ENCODE measurements around the gene WRAP53. TPM values are rescaled to one million over a fixed set of nuclear protein-coding genes. Genes with fewer than 3 reads are reported as not detected.

The WRAP53 gene
- total and polyA plus RNA-seq, 2 of the 13 experiments (the other 11 are each of a cell fraction or from before 2014, with no cell fraction given): 7.0 to 19.5 TPM

DNA sequence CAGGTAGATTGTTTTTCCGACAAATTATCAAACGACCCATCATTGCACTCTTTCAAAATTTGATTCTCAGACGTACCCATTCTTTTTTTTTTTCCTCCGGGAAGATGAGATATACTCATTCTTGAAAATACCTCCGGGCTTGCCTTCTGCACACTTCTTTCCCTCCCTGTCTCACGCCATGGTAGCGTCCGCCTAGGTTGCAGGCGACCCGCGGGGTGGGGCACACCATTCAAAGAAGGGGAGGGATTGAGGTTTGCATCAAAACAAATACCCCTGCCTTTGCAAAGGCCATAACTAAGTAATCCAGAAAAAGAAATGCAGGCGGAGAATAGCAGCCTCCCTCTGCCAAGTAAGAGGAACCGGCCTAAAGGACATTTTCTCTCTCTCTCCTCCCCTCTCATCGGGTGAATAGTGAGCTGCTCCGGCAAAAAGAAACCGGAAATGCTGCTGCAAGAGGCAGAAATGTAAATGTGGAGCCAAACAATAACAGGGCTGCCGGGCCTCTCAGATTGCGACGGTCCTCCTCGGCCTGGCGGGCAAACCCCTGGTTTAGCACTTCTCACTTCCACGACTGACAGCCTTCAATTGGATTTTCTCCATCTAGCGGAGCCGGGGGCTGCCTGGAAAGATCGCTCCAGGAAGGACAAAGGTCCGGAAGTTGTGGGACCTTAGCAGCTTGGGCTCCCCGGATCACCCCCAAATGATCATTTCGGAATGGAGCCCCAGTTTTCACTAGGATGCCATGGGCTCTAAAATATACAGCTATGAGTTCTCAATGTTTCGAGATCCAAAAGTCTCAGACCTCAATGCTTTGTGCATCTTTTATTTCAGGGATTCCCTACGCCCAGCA, 1.8 kb upstream of the WRAP53 start (continued):
- TF ChIP-seq ZNF792 (CRISPR knock-in tag; IDR thresholded peaks at IDR 0.05): no peak
- TF ChIP-seq ZNF280D (CRISPR knock-in tag; IDR thresholded peaks at IDR 0.05): no peak
- no peak for TF ChIP-seq SRY (CRISPR knock-in tag; IDR thresholded peaks at IDR 0.05)
- TF ChIP-seq, protein P1, sequence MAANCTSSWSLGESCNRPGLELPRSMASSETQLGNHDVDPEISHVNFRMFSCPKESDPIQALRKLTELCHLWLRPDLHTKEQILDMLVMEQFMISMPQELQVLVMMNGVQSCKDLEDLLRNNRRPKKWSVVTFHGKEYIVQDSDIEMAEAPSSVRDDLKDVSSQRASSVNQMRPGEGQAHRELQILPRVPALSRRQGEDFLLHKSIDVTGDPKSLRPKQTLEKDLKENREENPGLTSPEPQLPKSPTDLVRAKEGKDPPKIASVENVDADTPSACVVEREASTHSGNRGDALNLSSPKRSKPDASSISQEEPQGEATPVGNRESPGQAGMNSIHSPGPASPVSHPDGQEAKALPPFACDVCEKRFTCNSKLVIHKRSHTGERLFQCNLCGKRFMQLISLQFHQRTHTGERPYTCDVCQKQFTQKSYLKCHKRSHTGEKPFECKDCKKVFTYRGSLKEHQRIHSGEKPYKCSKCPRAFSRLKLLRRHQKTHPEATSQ (CRISPR knock-in tag; IDR thresholded peaks at IDR 0.05; ENCODE audit: borderline replicate concordance): no peak
- TF ChIP-seq RELA (CRISPR knock-in tag; IDR thresholded peaks at IDR 0.05): no peak
- TF ChIP-seq ATF6 (CRISPR knock-in tag; conservative IDR thresholded peaks at IDR 0.05): no peak
- TF ChIP-seq ZNF772 (CRISPR knock-in tag; IDR thresholded peaks at IDR 0.05): no peak
- peak; percentile 65 for TF ChIP-seq DBP (CRISPR knock-in tag; IDR thresholded peaks at IDR 0.05; ENCODE audit: not compliant biosample characterization)
- TF ChIP-seq HOXD1 (CRISPR knock-in tag; IDR thresholded peaks at IDR 0.05): no peak
- peak; percentile 19; the same call in 1 of the 2 replicates for TF ChIP-seq YEATS4 (CRISPR knock-in tag; IDR thresholded peaks at IDR 0.05; ENCODE audit: borderline replicate concordance)
- TF ChIP-seq NBN (conservative IDR thresholded peaks at IDR 0.05): no peak
- 0 out of 2 replicates have a peak, but pooled peaks have one; percentile 56 for TF ChIP-seq PAX8 (CRISPR knock-in tag; IDR thresholded peaks at IDR 0.05; ENCODE audit: borderline replicate concordance)
- TF ChIP-seq DDIT3 (CRISPR knock-in tag; IDR thresholded peaks at IDR 0.05): no peak
- no peak; the same call in 1 of the 2 replicates for TF ChIP-seq HBP1 (CRISPR knock-in tag; IDR thresholded peaks at IDR 0.05; ENCODE audit: low read depth)
